Measurements from ENCODE around the gene HCN3.
A peak's percentile ranks its signal among the peaks of the same experiment; 100 is the strongest.

Gene HCN3

GRCh38 chr1:155241069-155241679 is 36.1 kb upstream of the HCN3 start:
- TF ChIP-seq PPARA (CRISPR knock-in tag; IDR thresholded peaks at IDR 0.05; ENCODE audit: borderline replicate concordance) (no peak), TCF4 (CRISPR knock-in tag; IDR thresholded peaks at IDR 0.05; ENCODE audit: borderline replicate concordance) (peak; percentile 46; the same call in 1 of the 2 replicates)
- ATAC-seq = peak; percentile 48

DNA sequence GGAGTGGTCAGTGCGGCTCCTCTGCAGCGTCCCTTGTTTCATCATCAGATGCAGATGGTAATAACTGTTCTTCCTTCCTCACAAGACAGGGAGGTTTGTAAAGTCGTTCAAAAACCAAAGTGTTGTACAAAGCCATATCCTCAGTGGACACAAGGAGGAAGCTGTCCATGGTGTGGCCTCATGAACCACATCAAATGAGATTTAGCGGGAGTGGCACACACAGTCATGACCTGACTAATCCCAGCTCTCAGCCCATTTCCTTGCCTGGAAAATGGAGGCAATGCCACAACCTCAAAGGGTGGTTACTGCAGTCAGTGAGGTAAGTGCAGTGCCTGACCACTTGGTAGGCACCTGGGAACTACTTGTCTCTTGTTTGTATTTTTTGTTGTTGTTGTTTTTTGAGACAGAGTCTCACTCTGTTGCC is 35.4 kb upstream of the HCN3 start:
- TF ChIP-seq, protein P1, sequence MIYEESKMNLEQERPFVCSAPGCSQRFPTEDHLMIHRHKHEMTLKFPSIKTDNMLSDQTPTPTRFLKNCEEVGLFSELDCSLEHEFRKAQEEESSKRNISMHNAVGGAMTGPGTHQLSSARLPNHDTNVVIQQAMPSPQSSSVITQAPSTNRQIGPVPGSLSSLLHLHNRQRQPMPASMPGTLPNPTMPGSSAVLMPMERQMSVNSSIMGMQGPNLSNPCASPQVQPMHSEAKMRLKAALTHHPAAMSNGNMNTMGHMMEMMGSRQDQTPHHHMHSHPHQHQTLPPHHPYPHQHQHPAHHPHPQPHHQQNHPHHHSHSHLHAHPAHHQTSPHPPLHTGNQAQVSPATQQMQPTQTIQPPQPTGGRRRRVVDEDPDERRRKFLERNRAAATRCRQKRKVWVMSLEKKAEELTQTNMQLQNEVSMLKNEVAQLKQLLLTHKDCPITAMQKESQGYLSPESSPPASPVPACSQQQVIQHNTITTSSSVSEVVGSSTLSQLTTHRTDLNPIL (CRISPR knock-in tag; IDR thresholded peaks at IDR 0.05; ENCODE audit: low read depth) = no peak
- no peak for TF ChIP-seq ARNTL (CRISPR knock-in tag; IDR thresholded peaks at IDR 0.05; ENCODE audit: borderline replicate concordance, low read depth)
- no peak for TF ChIP-seq GLIS3 (CRISPR knock-in tag; IDR thresholded peaks at IDR 0.05)
- no peak for TF ChIP-seq ZFP30 (CRISPR knock-in tag; IDR thresholded peaks at IDR 0.05)
- TF ChIP-seq, protein P2, sequence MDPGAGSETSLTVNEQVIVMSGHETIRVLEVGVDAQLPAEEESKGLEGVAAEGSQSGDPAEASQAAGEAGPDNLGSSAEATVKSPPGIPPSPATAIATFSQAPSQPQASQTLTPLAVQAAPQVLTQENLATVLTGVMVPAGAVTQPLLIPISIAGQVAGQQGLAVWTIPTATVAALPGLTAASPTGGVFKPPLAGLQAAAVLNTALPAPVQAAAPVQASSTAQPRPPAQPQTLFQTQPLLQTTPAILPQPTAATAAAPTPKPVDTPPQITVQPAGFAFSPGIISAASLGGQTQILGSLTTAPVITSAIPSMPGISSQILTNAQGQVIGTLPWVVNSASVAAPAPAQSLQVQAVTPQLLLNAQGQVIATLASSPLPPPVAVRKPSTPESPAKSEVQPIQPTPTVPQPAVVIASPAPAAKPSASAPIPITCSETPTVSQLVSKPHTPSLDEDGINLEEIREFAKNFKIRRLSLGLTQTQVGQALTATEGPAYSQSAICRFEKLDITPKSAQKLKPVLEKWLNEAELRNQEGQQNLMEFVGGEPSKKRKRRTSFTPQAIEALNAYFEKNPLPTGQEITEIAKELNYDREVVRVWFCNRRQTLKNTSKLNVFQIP (CRISPR knock-in tag; IDR thresholded peaks at IDR 0.05; ENCODE audit: borderline replicate concordance, low read depth) = no peak
- no peak for TF ChIP-seq ISL1 (CRISPR knock-in tag; IDR thresholded peaks at IDR 0.05)
- TF ChIP-seq ESRRG (CRISPR knock-in tag; IDR thresholded peaks at IDR 0.05) = no peak
- no peak for TF ChIP-seq ZFP3 (CRISPR knock-in tag; IDR thresholded peaks at IDR 0.05)
- TF ChIP-seq OSR1 (CRISPR knock-in tag; IDR thresholded peaks at IDR 0.05) = no peak
- TF ChIP-seq PATZ1 (CRISPR knock-in tag; IDR thresholded peaks at IDR 0.05; ENCODE audit: borderline replicate concordance) = no peak
- no peak for TF ChIP-seq PPARA (CRISPR knock-in tag; IDR thresholded peaks at IDR 0.05; ENCODE audit: borderline replicate concordance)
- TF ChIP-seq TOX (CRISPR knock-in tag; IDR thresholded peaks at IDR 0.05; ENCODE audit: borderline replicate concordance) = no peak
- no peak for TF ChIP-seq SNAI2 (CRISPR knock-in tag; IDR thresholded peaks at IDR 0.05)
- TF ChIP-seq CSRNP3 (CRISPR knock-in tag; IDR thresholded peaks at IDR 0.05) = no peak
- TF ChIP-seq TSHZ2 (CRISPR knock-in tag; IDR thresholded peaks at IDR 0.05) = no peak
- no peak for TF ChIP-seq ZNF70 (CRISPR knock-in tag; IDR thresholded peaks at IDR 0.05)
- no peak for TF ChIP-seq CSDC2 (CRISPR knock-in tag; IDR thresholded peaks at IDR 0.05)
- TF ChIP-seq ZC3H10 (CRISPR knock-in tag; IDR thresholded peaks at IDR 0.05) = no peak
- no peak for ATAC-seq

DNA sequence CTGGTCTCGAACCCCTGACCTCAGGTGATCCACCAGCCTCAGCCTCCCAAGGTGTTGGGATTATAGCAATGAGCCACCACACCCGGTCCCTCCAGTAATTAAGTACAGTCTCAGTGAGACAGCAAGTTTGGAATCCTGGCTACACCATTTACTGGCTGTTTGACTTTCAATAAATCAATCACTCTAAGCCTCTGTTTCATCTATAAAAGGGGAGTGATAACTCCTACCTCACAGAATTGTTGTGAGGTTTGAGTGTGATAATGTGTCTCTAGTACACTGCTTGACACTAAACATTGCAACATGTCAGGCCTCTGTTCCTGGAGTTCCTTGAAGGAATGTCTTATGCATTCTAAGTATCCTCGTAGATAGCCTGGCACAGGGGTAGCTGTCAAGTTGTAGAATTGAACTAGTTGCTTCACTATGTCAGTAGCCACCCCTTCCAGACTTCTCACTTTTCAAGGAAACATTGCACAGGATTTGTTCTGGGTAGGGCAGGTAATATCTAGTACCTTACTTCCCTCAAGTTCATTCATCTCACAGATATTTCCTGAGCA is 34.4 kb upstream of the HCN3 start:
- ATAC-seq = no peak

More for the DNA sequence above, 34.4 kb upstream of the HCN3 start:
- TF ChIP-seq BACH2 (CRISPR knock-in tag; IDR thresholded peaks at IDR 0.05; ENCODE audit: borderline replicate concordance) (no peak), ESRRG (CRISPR knock-in tag; IDR thresholded peaks at IDR 0.05) (no peak)

Data from SK-N-SH treated with all-trans-retinoic acid at 6 μM for 48 hours (cell line).